DOHH2 (cell line): Measurements from ENCODE around the gene TMEM115.

ENCODE experiments used
- EZH2phosphoT487 ChIP-seq: fragments of 200-600 bp; sonication (generic); IDR thresholded peaks from 2 replicates; pipeline ENCODE4 v1.6.1; 2017; ENCODE audit warnings: borderline replicate concordance, mild to moderate bottlenecking, antibody characterized with exemption, low read length, moderate library complexity, mixed read lengths
- TF ChIP-seq, protein P1 (sequence below): fragments of 200-600 bp; sonication (generic); IDR thresholded peaks from one replicate; pipeline ENCODE4 v1.5.1; 2014; ENCODE audit warnings: antibody characterized with exemption, mild to moderate bottlenecking, low read depth, low read length; ENCODE audit not compliant: poor library complexity, severe bottlenecking

DNA sequence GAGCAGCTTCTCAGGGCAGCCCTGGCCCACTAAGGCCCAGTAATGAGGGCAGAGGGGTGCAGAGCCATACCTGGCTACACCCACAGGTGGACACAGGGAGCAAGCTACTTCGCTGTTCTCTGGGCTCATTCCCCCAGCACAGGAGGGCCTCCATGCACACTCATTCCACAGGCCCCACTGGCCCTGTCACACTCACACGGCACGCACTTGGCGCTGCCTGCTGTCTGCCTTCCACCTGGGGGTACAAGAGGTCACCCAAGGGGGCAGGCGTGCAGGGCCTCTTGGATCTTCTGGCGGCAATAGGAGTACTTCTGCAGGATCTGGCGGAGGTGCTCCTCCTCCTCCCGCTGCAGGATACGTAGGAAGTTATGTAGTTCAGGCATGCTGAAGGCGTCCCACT is 29.0 kb downstream of the TMEM115 start:
- TF ChIP-seq, protein P1, sequence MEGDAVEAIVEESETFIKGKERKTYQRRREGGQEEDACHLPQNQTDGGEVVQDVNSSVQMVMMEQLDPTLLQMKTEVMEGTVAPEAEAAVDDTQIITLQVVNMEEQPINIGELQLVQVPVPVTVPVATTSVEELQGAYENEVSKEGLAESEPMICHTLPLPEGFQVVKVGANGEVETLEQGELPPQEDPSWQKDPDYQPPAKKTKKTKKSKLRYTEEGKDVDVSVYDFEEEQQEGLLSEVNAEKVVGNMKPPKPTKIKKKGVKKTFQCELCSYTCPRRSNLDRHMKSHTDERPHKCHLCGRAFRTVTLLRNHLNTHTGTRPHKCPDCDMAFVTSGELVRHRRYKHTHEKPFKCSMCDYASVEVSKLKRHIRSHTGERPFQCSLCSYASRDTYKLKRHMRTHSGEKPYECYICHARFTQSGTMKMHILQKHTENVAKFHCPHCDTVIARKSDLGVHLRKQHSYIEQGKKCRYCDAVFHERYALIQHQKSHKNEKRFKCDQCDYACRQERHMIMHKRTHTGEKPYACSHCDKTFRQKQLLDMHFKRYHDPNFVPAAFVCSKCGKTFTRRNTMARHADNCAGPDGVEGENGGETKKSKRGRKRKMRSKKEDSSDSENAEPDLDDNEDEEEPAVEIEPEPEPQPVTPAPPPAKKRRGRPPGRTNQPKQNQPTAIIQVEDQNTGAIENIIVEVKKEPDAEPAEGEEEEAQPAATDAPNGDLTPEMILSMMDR: no peak
- no peak for TF ChIP-seq EZH2phosphoT487
